HEK293 (cell line): ENCODE results near the gene RNF115.
"Not testable (repeated sequence)": the region's sequence is repeated elsewhere in the genome, so short reads cannot be mapped to it uniquely, and the experiment has no call there.

ENCODE experiments used
- CTCF ChIA-PET: fragments of 350-600 bp; formaldehyde crosslinking; extraction: SDS; loops from one replicate; lab custom pipeline; 2021; ENCODE audit warnings: antibody characterized with exemption; lab: Yijun Ruan, JAX
- POLR2A ChIA-PET: fragments of 300-600 bp; formaldehyde crosslinking; extraction: SDS; loops from one replicate; lab custom pipeline; 2020; ENCODE audit warnings: antibody characterized with exemption, inconsistent platforms; lab: Yijun Ruan, JAX
- H3K27ac ChIP-seq: fragments of 200-500 bp; sonication (Bioruptor generic); 2 replicates; pipeline ENCODE4 v1.5.1; 2014; ENCODE audit warnings: low read depth, low read length, control low read depth, inconsistent platforms; ENCODE audit errors: extremely low read depth
- H3K36me3 ChIP-seq, 2 experiments: fragments of 200-500 bp in 1 of 2; sonication (Bioruptor generic) in 1 of 2; 1 replicate in 1 of 2; 2 replicates in 1 of 2; pipeline ENCODE4 v1.5.1; 2014 to 2017; ENCODE audit warnings: inconsistent platforms in 2 of 2, low read length in 2 of 2; ENCODE audit not compliant: control insufficient read depth in 2 of 2, insufficient read depth in 1 of 2
- H3K4me1 ChIP-seq: fragments of 200-500 bp; sonication (Bioruptor generic); 2 replicates; pipeline ENCODE4 v1.5.1; 2014; ENCODE audit warnings: mild to moderate bottlenecking, low read length, inconsistent platforms; ENCODE audit not compliant: control insufficient read depth, insufficient read depth
- H3K4me3 ChIP-seq: 2 replicates; pipeline ENCODE4 v1.5.1; 2011; ENCODE audit warnings: low read depth, mild to moderate bottlenecking, control low read depth, low read length, moderate library complexity
- H3K9me3 ChIP-seq: fragments of 200-500 bp; sonication (Bioruptor generic); 2 replicates; pipeline ENCODE4 v1.5.1; 2014; ENCODE audit warnings: low read depth, low read length, inconsistent platforms; ENCODE audit not compliant: control insufficient read depth, insufficient read depth
- AEBP2 ChIP-seq: fragments of 450-650 bp; formaldehyde crosslinking; IDR thresholded peaks from 2 replicates; pipeline ENCODE4 v1.5.1; 2016; ENCODE audit warnings: missing biosample characterization, missing genetic modification characterization, borderline replicate concordance
- HOXA7 ChIP-seq: sonication (generic); formaldehyde crosslinking; IDR thresholded peaks from 2 replicates; pipeline ENCODE4 v1.8.1; 2022; ENCODE audit warnings: missing genetic modification reagents, borderline replicate concordance
- KLF16 ChIP-seq: fragments of 450-650 bp; formaldehyde crosslinking; IDR thresholded peaks from 2 replicates; pipeline ENCODE4 v1.5.1; 2017; ENCODE audit warnings: missing biosample characterization, missing genetic modification characterization
- OVOL3 ChIP-seq: fragments of 450-650 bp; formaldehyde crosslinking; IDR thresholded peaks from 2 replicates; pipeline ENCODE4 v1.5.1; 2016; ENCODE audit warnings: missing biosample characterization, missing genetic modification characterization
- PRDM1 ChIP-seq: fragments of 450-650 bp; formaldehyde crosslinking; IDR thresholded peaks from 2 replicates; pipeline ENCODE4; 2016; ENCODE audit warnings: missing biosample characterization, missing genetic modification characterization
- PRDM2 ChIP-seq: fragments of 450-650 bp; formaldehyde crosslinking; IDR thresholded peaks from 2 replicates; pipeline ENCODE4 v1.5.1; 2016; ENCODE audit warnings: missing biosample characterization, missing genetic modification characterization, borderline replicate concordance
- ZEB2 ChIP-seq: fragments of 450-650 bp; formaldehyde crosslinking; IDR thresholded peaks from 2 replicates; pipeline ENCODE4 v1.5.1; 2016; ENCODE audit warnings: missing biosample characterization, missing genetic modification characterization
- ZNF121 ChIP-seq: fragments of 450-650 bp; formaldehyde crosslinking; IDR thresholded peaks from 2 replicates; pipeline ENCODE4 v1.5.1; 2016; ENCODE audit warnings: missing biosample characterization, missing genetic modification characterization
- ZNF324 ChIP-seq: fragments of 450-650 bp; formaldehyde crosslinking; IDR thresholded peaks from 2 replicates; pipeline ENCODE4 v1.5.1; 2016; ENCODE audit warnings: missing biosample characterization, missing genetic modification characterization
- ZNF350 ChIP-seq: fragments of 450-650 bp; formaldehyde crosslinking; IDR thresholded peaks from 2 replicates; pipeline ENCODE4 v1.5.0; 2017; ENCODE audit warnings: missing biosample characterization, mild to moderate bottlenecking, missing genetic modification characterization
- ZNF488 ChIP-seq: fragments of 450-650 bp; formaldehyde crosslinking; IDR thresholded peaks from 2 replicates; pipeline ENCODE4 v1.5.1; 2016; ENCODE audit warnings: missing biosample characterization, missing genetic modification characterization
- ZNF501 ChIP-seq: fragments of 450-650 bp; formaldehyde crosslinking; IDR thresholded peaks from 2 replicates; pipeline ENCODE4 v1.5.1; 2016; ENCODE audit warnings: missing biosample characterization, missing genetic modification characterization
- ZNF639 ChIP-seq: fragments of 450-650 bp; formaldehyde crosslinking; IDR thresholded peaks from 2 replicates; pipeline ENCODE4 v1.5.1; 2016; ENCODE audit warnings: missing biosample characterization, missing genetic modification characterization
- ZNF707 ChIP-seq: fragments of 450-650 bp; formaldehyde crosslinking; IDR thresholded peaks from 2 replicates; pipeline ENCODE4 v1.5.1; 2016; ENCODE audit warnings: missing biosample characterization, missing genetic modification characterization
- ZNF792 ChIP-seq: fragments of 450-650 bp; formaldehyde crosslinking; IDR thresholded peaks from 2 replicates; pipeline ENCODE4 v1.5.1; 2016; ENCODE audit warnings: missing biosample characterization, missing genetic modification characterization

The RNF115 gene

GRCh38 chr1:145795257-145795881 is 28.5 kb downstream of the RNF115 start (continued):
- TF ChIP-seq OVOL3: no peak
- TF ChIP-seq KLF16: no peak
- TF ChIP-seq ZEB2 (tag by site-specific recombination): no peak
- TF ChIP-seq ZNF488 (tag by site-specific recombination): no peak
- no peak for TF ChIP-seq PRDM2
- TF ChIP-seq, all 188 proteins: peak for 0

GRCh38 chr1:145792484-145792883 is 31.4 kb downstream of the RNF115 start:
- ChIA-PET CTCF (no interaction called here), POLR2A (no interaction called here)
- Histone ChIP-seq H3K27ac (no peak overlapping the region), H3K4me3 (no peak overlapping the region), H3K36me3 (peaks cover 0 to 3% of the 10 kb centered on the region in 2 experiments; a peak in 1 of 3 replicates), H3K4me1 (no peaks in the 10 kb centered on the region), H3K9me3 (no peaks in the 10 kb centered on the region)
- TF ChIP-seq ZNF792 (tag by site-specific recombination): no peak
- TF ChIP-seq ZNF501 (tag by site-specific recombination): no peak

- peak; percentile 55; the same call in 1 of the 2 replicates for TF ChIP-seq ZNF121
- CTCF ChIA-PET, H3K4me1 ChIP-seq, H3K36me3 ChIP-seq, H3K9me3 ChIP-seq, H3K4me3 ChIP-seq, POLR2A ChIA-PET, H3K27ac ChIP-seq: not testable (repeated sequence)
Measured at GRCh38 chr1:145791860-145792259, 32.0 kb downstream of the RNF115 start.

- no peak overlapping the region for H3K27ac ChIP-seq
- H3K4me3 ChIP-seq: no peak overlapping the region
- no peaks in the 10 kb centered on the region for H3K4me1 ChIP-seq
- no peaks in the 10 kb centered on the region for H3K9me3 ChIP-seq
- POLR2A ChIA-PET: no interaction called here
- H3K36me3 ChIP-seq: peaks cover 0 to 3% of the 10 kb centered on the region in 2 experiments; a peak in 1 of 3 replicates
- no peak for TF ChIP-seq ZNF707
- TF ChIP-seq AEBP2: no peak
- TF ChIP-seq ZNF324: no peak
- TF ChIP-seq ZNF639 (tag by site-specific recombination): no peak
- TF ChIP-seq HOXA7 (CRISPR knock-in tag): no peak
- peak; percentile 94 for TF ChIP-seq PRDM1
- no peak for TF ChIP-seq ZNF350 (tag by site-specific recombination)
- CTCF ChIA-PET: no interaction called here
Measured at GRCh38 chr1:145788580-145788979, 35.3 kb downstream of the RNF115 start.
